DND-41 (cell line): ENCODE measurements around the gene SLC39A9.

Source experiments
- ATAC-seq: fragments of 200-7000 bp; cut with Tn5 transposase; 3 replicates; pipeline ENCODE4 v1.9.1; 2021; ENCODE audit warnings: low read depth; ENCODE audit not compliant: insufficient read depth
- DNase-seq: peaks from one replicate; pipeline ENCODE4 v3.0.0-alpha.2; 2020
- H2AFZ ChIP-seq: 2 replicates; pipeline ENCODE4 v1.6.0; 2012; ENCODE audit warnings: low read depth, low read length
- H3K27ac ChIP-seq: 2 replicates; pipeline ENCODE4 v1.5.1; 2012; ENCODE audit warnings: low read length, inconsistent platforms
- H3K27me3 ChIP-seq: fragments of 200-600 bp; sonication (generic); 2 replicates; pipeline ENCODE4 v1.6.0; 2012; ENCODE audit warnings: low read length, mild to moderate bottlenecking, inconsistent platforms; ENCODE audit not compliant: insufficient read depth, poor library complexity
- H3K36me3 ChIP-seq: 2 replicates; pipeline ENCODE4 v1.5.1; 2012; ENCODE audit warnings: low read length, inconsistent platforms; ENCODE audit not compliant: insufficient read depth
- H3K4me1 ChIP-seq: 2 replicates; pipeline ENCODE4 v1.5.1; 2012; ENCODE audit warnings: mild to moderate bottlenecking, low read length; ENCODE audit not compliant: insufficient read depth
- H3K4me2 ChIP-seq: 2 replicates; pipeline ENCODE4 v1.6.0; 2012; ENCODE audit warnings: mild to moderate bottlenecking, moderate library complexity, low read length, inconsistent platforms; ENCODE audit not compliant: insufficient read depth
- H3K4me3 ChIP-seq, 2 experiments: fragments of 200-600 bp in 1 of 2; shearing (Covaris generic) in 1 of 2; 2 replicates each; pipeline ENCODE4 v1.5.1; 2012 to 2016; ENCODE audit warnings: inconsistent platforms in 2 of 2, low read length in 2 of 2, mild to moderate bottlenecking in 2 of 2, low read depth in 1 of 2, moderate library complexity in 1 of 2
- H3K79me2 ChIP-seq: 2 replicates; pipeline ENCODE4 v1.6.0; 2012; ENCODE audit warnings: low read length, inconsistent platforms; ENCODE audit not compliant: insufficient read depth
- H3K9ac ChIP-seq: 2 replicates; pipeline ENCODE4 v1.6.0; 2012; ENCODE audit warnings: low read depth, mild to moderate bottlenecking, inconsistent platforms, low read length, moderate library complexity
- H3K9me3 ChIP-seq: 2 replicates; pipeline ENCODE4 v1.5.1; 2012; ENCODE audit warnings: low read length, moderate library complexity, mild to moderate bottlenecking, inconsistent platforms; ENCODE audit not compliant: insufficient read depth, severe bottlenecking
- H4K20me1 ChIP-seq: 2 replicates; pipeline ENCODE4 v1.6.0; 2012; ENCODE audit warnings: low read length; ENCODE audit not compliant: insufficient read depth
- EZH2 ChIP-seq: IDR thresholded peaks from 3 replicates; pipeline ENCODE4 v1.6.1; 2012; ENCODE audit warnings: borderline replicate concordance, low read depth, mild to moderate bottlenecking, moderate library complexity, low read length, inconsistent platforms; ENCODE audit not compliant: severe bottlenecking
- TF ChIP-seq, protein P1 (sequence below): IDR thresholded peaks from 2 replicates; pipeline ENCODE4 v1.5.1; 2012; ENCODE audit warnings: borderline replicate concordance, low read length, moderate library complexity, mild to moderate bottlenecking; ENCODE audit not compliant: poor library complexity, severe bottlenecking; ENCODE audit errors: extremely low read depth

Gene SLC39A9

DNA sequence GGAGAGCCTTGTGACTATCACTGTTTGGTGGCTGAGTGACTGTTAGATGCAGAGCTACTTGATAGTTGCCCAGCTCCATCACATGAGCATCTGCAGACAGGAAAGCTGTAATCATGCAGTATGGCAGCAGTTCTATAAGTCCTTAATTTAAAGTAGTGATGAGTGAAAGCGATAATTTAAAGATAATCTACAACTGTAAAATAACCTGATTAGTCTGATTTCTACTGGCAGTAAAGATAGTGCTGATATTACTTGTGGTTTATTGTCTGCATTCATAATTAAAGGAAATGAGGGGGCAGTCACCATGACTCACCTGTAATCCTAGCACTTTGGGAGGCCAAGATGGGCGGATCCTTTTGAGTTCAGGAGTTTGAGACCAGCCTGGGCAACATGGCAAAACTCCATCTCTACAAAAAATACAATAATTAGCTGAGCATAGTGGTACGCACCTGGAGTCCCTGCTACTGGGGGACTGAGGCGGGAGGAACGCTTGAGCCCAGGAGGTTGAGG lies 44.9 kb downstream of the SLC39A9 start:
- Histone ChIP-seq H3K4me3 (no peak overlapping the region), H3K9me3 (no peaks in the 10 kb centered on the region), H3K27ac (no peak overlapping the region; the same call in 1 of the 2 replicates), H2AFZ (no peak overlapping the region), H3K36me3 (peaks cover 22% of the 10 kb centered on the region), H3K27me3 (no peaks in the 10 kb centered on the region), H3K4me1 (peaks cover 25% of the 10 kb centered on the region), H3K9ac (no peak overlapping the region), H3K4me2 (no peak overlapping the region), H3K79me2 (peaks cover 18% of the 10 kb centered on the region), H4K20me1 (peaks cover 3% of the 10 kb centered on the region)
- no peak for TF ChIP-seq EZH2
- TF ChIP-seq, protein P1, sequence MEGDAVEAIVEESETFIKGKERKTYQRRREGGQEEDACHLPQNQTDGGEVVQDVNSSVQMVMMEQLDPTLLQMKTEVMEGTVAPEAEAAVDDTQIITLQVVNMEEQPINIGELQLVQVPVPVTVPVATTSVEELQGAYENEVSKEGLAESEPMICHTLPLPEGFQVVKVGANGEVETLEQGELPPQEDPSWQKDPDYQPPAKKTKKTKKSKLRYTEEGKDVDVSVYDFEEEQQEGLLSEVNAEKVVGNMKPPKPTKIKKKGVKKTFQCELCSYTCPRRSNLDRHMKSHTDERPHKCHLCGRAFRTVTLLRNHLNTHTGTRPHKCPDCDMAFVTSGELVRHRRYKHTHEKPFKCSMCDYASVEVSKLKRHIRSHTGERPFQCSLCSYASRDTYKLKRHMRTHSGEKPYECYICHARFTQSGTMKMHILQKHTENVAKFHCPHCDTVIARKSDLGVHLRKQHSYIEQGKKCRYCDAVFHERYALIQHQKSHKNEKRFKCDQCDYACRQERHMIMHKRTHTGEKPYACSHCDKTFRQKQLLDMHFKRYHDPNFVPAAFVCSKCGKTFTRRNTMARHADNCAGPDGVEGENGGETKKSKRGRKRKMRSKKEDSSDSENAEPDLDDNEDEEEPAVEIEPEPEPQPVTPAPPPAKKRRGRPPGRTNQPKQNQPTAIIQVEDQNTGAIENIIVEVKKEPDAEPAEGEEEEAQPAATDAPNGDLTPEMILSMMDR = no peak
- no peak for ATAC-seq
- DNase-seq = no peak

DNA sequence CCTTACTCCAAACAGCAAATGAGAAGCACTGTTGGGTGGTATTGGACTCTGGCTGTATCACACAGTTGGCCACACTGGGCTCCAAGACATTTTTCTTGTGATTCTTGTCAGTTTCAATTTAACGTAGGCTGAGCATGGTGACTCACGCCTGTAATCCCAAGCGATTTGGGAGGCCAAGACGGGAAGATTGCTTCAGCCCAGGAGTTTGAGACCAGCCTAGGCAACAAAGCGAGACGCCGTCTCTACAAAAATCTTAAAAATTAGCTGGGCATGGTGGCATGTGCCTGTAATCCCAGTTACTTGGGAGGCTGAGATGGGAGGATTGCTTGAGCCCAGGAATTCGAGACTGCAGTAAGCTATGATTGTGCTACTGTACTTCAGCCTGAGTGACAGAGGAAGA lies 50.7 kb downstream of the SLC39A9 start:
- H3K9ac ChIP-seq = no peak overlapping the region
- no peak overlapping the region for H3K4me3 ChIP-seq
- no peaks in the 10 kb centered on the region; the same call in none of the 2 replicates for H4K20me1 ChIP-seq
- H3K36me3 ChIP-seq = peaks cover 14% of the 10 kb centered on the region
- H3K27me3 ChIP-seq = no peaks in the 10 kb centered on the region
- H3K4me1 ChIP-seq = no peaks in the 10 kb centered on the region
- H3K79me2 ChIP-seq = peaks cover 4% of the 10 kb centered on the region; the same call in 1 of the 2 replicates
- DNase-seq = no peak
- H3K4me2 ChIP-seq = no peak overlapping the region
- TF ChIP-seq, protein P1 = no peak
- no peak for TF ChIP-seq EZH2
- ATAC-seq = no peak
- H3K27ac ChIP-seq = no peak overlapping the region
- H2AFZ ChIP-seq = no peak overlapping the region
- H3K9me3 ChIP-seq = no peaks in the 10 kb centered on the region

- Histone ChIP-seq H3K4me1 (no peaks in the 10 kb centered on the region), H3K27me3 (no peaks in the 10 kb centered on the region), H4K20me1 (no peaks in the 10 kb centered on the region; the same call in none of the 2 replicates), H3K9ac (no peak overlapping the region), H2AFZ (no peak overlapping the region), H3K4me2 (no peak overlapping the region), H3K9me3 (no peaks in the 10 kb centered on the region), H3K27ac (no peak overlapping the region), H3K79me2 (no peaks in the 10 kb centered on the region), H3K4me3 (no peak overlapping the region), H3K36me3 (peaks cover 30% of the 10 kb centered on the region)
- ATAC-seq = no peak
- no peak for TF ChIP-seq EZH2
- TF ChIP-seq, protein P1 = no peak
- no peak for DNase-seq
Observed at GRCh38 chr14:69451941-69452340, 53.4 kb downstream of the SLC39A9 start.
